MM.1S (cell line): ENCODE measurements around the gene BLID.

Experiments
- DNase-seq: peaks from one replicate; pipeline ENCODE4 v3.0.0-alpha.2; 2015
- H2AFZ ChIP-seq: fragments of 300-600 bp; sonication (generic); 2 replicates; pipeline ENCODE4 v1.6.0; 2016; ENCODE audit warnings: antibody characterized with exemption, low read length
- H3F3A ChIP-seq: fragments of 300-600 bp; sonication (generic); 2 replicates; pipeline ENCODE4 v1.6.1; 2016; ENCODE audit warnings: mild to moderate bottlenecking, antibody characterized with exemption, low read length, moderate library complexity, mixed read lengths; ENCODE audit not compliant: insufficient read depth
- H3K27ac ChIP-seq: fragments of 300-600 bp; sonication (generic); 2 replicates; pipeline ENCODE4 v1.5.1; 2016; ENCODE audit warnings: mild to moderate bottlenecking, low read length
- H3K27me3 ChIP-seq: fragments of 300-600 bp; sonication (generic); replicated peaks from 2 replicates; pipeline ENCODE4 v1.6.0; 2016; ENCODE audit warnings: low read length; ENCODE audit not compliant: insufficient read depth
- H3K36me3 ChIP-seq: fragments of 300-600 bp; sonication (generic); replicated peaks from 2 replicates; pipeline ENCODE4 v1.6.1; 2016; ENCODE audit warnings: mild to moderate bottlenecking, low read length, mixed read lengths; ENCODE audit not compliant: insufficient read depth
- H3K4me1 ChIP-seq: fragments of 300-600 bp; sonication (generic); 2 replicates; pipeline ENCODE4 v1.6.1; 2016; ENCODE audit warnings: low read length, mixed read lengths
- H3K4me2 ChIP-seq: fragments of 300-600 bp; sonication (generic); 2 replicates; pipeline ENCODE4 v1.6.0; 2016; ENCODE audit warnings: low read depth, low read length
- H3K4me3 ChIP-seq: fragments of 300-600 bp; sonication (generic); 2 replicates; pipeline ENCODE4 v1.5.1; 2016; ENCODE audit warnings: low read length, mixed read lengths
- H3K79me2 ChIP-seq: fragments of 300-600 bp; sonication (generic); 2 replicates; pipeline ENCODE4 v1.6.1; 2016; ENCODE audit warnings: mixed run types, low read length, mixed read lengths
- H3K9ac ChIP-seq: fragments of 300-600 bp; sonication (generic); 2 replicates; pipeline ENCODE4 v1.6.1; 2016; ENCODE audit warnings: low read length, mixed read lengths
- H3K9me2 ChIP-seq: fragments of 300-600 bp; sonication (generic); replicated peaks from 2 replicates; pipeline ENCODE4 v1.6.1; 2016; ENCODE audit warnings: mild to moderate bottlenecking, low read length, mixed read lengths; ENCODE audit not compliant: insufficient read depth
- H3K9me3 ChIP-seq: fragments of 300-600 bp; sonication (generic); replicated peaks from 2 replicates; pipeline ENCODE4 v1.6.1; 2016; ENCODE audit warnings: mild to moderate bottlenecking, low read length, mixed read lengths; ENCODE audit not compliant: insufficient read depth
- H4K20me1 ChIP-seq: fragments of 300-600 bp; sonication (generic); 2 replicates; pipeline ENCODE4 v1.6.1; 2016; ENCODE audit warnings: mild to moderate bottlenecking, low read length, moderate library complexity, mixed read lengths; ENCODE audit not compliant: insufficient read depth
- CTCF ChIP-seq: fragments of 300-600 bp; sonication (generic); IDR thresholded peaks from 2 replicates; pipeline ENCODE4 v1.5.1; 2016; ENCODE audit warnings: antibody characterized with exemption, low read length, mixed read lengths
- EZH2 ChIP-seq: fragments of 300-600 bp; sonication (generic); optimal IDR thresholded peaks from 2 replicates; pipeline ENCODE3; 2017; ENCODE audit warnings: low read depth, mild to moderate bottlenecking, antibody characterized with exemption, low read length, mixed read lengths
- EZH2phosphoT487 ChIP-seq: fragments of 300-600 bp; sonication (generic); IDR thresholded peaks from 2 replicates; pipeline ENCODE4 v1.6.1; 2018; ENCODE audit warnings: antibody characterized with exemption, low read length

The BLID gene

GRCh38 chr11:122115524-122116379 is at the start of gene BLID:
TSS of gene BLID (minus strand) at chr11:122116215. CDS start at chr11:122115922, 293 bp downstream.
- Histone ChIP-seq H3K27me3 (no peaks in the 10 kb centered on the region), H4K20me1 (no peaks in the 10 kb centered on the region), H3K4me2 (no peak within 1 kb of the TSS), H3K79me2 (no peaks in the 10 kb centered on the region), H2AFZ (no peak within 1 kb of the TSS), H3K36me3 (no peaks in the 10 kb centered on the region), H3K9me3 (no peaks in the 10 kb centered on the region), H3K27ac (no peak within 1 kb of the TSS), H3K4me3 (no peak within 1 kb of the TSS), H3K4me1 (no peaks in the 10 kb centered on the region), H3K9ac (no peak within 1 kb of the TSS), H3K9me2 (no peaks in the 10 kb centered on the region), H3F3A (no peaks in the 10 kb centered on the region)
- DNase-seq: no peak
- TF ChIP-seq CTCF: peak; percentile 43
- TF ChIP-seq EZH2phosphoT487: no peak
- TF ChIP-seq EZH2: no peak

- H3K9ac ChIP-seq: no peak overlapping the region
- no peak overlapping the region for H3K4me3 ChIP-seq
- H3K79me2 ChIP-seq: no peaks in the 10 kb centered on the region
- no peak overlapping the region for H2AFZ ChIP-seq
- no peak for DNase-seq
- no peaks in the 10 kb centered on the region for H3F3A ChIP-seq
- H3K4me2 ChIP-seq: no peak overlapping the region
- H3K9me3 ChIP-seq: no peaks in the 10 kb centered on the region
- H3K4me1 ChIP-seq: no peaks in the 10 kb centered on the region
- no peak overlapping the region for H3K27ac ChIP-seq
- H3K27me3 ChIP-seq: no peaks in the 10 kb centered on the region
- no peak for TF ChIP-seq CTCF
- no peak for TF ChIP-seq EZH2phosphoT487
- no peak for TF ChIP-seq EZH2
- H4K20me1 ChIP-seq: no peaks in the 10 kb centered on the region
- H3K36me3 ChIP-seq: no peaks in the 10 kb centered on the region
- no peaks in the 10 kb centered on the region for H3K9me2 ChIP-seq
Observed at GRCh38 chr11:122163053-122163819, 47.2 kb upstream of the BLID start.

- no peaks in the 10 kb centered on the region for H3K36me3 ChIP-seq
- no peak overlapping the region for H3K4me2 ChIP-seq
- TF ChIP-seq CTCF (no peak), EZH2phosphoT487 (no peak), EZH2 (no peak)
- H3K27me3 ChIP-seq: no peaks in the 10 kb centered on the region
- no peak overlapping the region for H3K9ac ChIP-seq
- H3K79me2 ChIP-seq: no peaks in the 10 kb centered on the region
- no peaks in the 10 kb centered on the region for H3K9me3 ChIP-seq
- no peak overlapping the region for H3K4me3 ChIP-seq
- H3K27ac ChIP-seq: no peak overlapping the region
- no peaks in the 10 kb centered on the region for H3K4me1 ChIP-seq
- no peaks in the 10 kb centered on the region for H4K20me1 ChIP-seq
- no peak overlapping the region for H2AFZ ChIP-seq
- H3K9me2 ChIP-seq: no peaks in the 10 kb centered on the region
- H3F3A ChIP-seq: no peaks in the 10 kb centered on the region
- DNase-seq: no peak
Observed at GRCh38 chr11:122162095-122162494, 46.1 kb upstream of the BLID start.
